ENCODE measurements around the gene TSHZ2.

- TF ChIP-seq CTCF (IDR thresholded peaks at IDR 0.05) (no peak), POLR2A (IDR thresholded peaks at IDR 0.05) (no peak), POLR2AphosphoS5 (IDR thresholded peaks at IDR 0.05) (no peak), EP300 (IDR thresholded peaks at IDR 0.05; ENCODE audit: low read depth) (no peak)
Measured at GRCh38 chr20:53017206-53017605, 45.0 kb downstream of the TSHZ2 start.
